Hindlimb muscle (tissue), 1 donor: Measurements from ENCODE around the gene CDHR5. TPM values are rescaled to one million over a fixed set of nuclear protein-coding genes. Genes with fewer than 3 reads are reported as not detected.

Experiments used
- DNase-seq: peaks from one replicate; pipeline ENCODE4 v3.0.0-alpha.2; 2013
- polyA plus RNA-seq: library from polyadenylated mRNA; unstranded; fragments of 120-200 nt; gene quantifications from one replicate; pipeline ENCODE4 v1.2.1, GENCODE V29; 2013; ENCODE audit not compliant: insufficient read length

The CDHR5 gene
- polyA plus RNA-seq, 1 donor: 4.1 TPM

- DNase-seq: no peak
Measured at GRCh38 chr11:567011-567628, 57.6 kb downstream of the CDHR5 start.

Other genes with a start within 250 kb of the CDHR5 start
- 0.36 TPM for gene PKP3, start 230.7 kb downstream of the CDHR5 start, polyA plus RNA-seq
- 19.1 TPM for gene SIGIRR, start 210.0 kb downstream of the CDHR5 start, polyA plus RNA-seq
- 0.53 TPM for gene ANO9, start 182.9 kb downstream of the CDHR5 start, polyA plus RNA-seq
- 41.6 TPM for gene PTDSS2, start 174.7 kb downstream of the CDHR5 start, polyA plus RNA-seq
- 114 TPM for gene RNH1, start 117.7 kb downstream of the CDHR5 start, polyA plus RNA-seq
- gene HRAS, start 89.4 kb downstream of the CDHR5 start, polyA plus RNA-seq: 144 TPM
- gene LRRC56, start 87.4 kb downstream of the CDHR5 start, polyA plus RNA-seq: 9.1 TPM
- 0.80 TPM for gene LMNTD2, start 64.2 kb downstream of the CDHR5 start, polyA plus RNA-seq
- 3.7 TPM for gene RASSF7, start 64.0 kb downstream of the CDHR5 start, polyA plus RNA-seq
- gene PHRF1, start 48.5 kb downstream of the CDHR5 start, polyA plus RNA-seq: 21.3 TPM
- 17.5 TPM for gene IRF7, start 9.0 kb downstream of the CDHR5 start, polyA plus RNA-seq
- 127 TPM for gene SCT, start 2.2 kb upstream of the CDHR5 start, polyA plus RNA-seq
- 1.2 TPM for gene DRD4, start 12.3 kb upstream of the CDHR5 start, polyA plus RNA-seq
- gene DEAF1, start 70.3 kb upstream of the CDHR5 start, polyA plus RNA-seq: 36.5 TPM
- gene TMEM80, start 70.9 kb upstream of the CDHR5 start, polyA plus RNA-seq: 21.0 TPM
- gene EPS8L2, start 81.3 kb upstream of the CDHR5 start, polyA plus RNA-seq: 3.7 TPM
- gene TALDO1, start 122.5 kb upstream of the CDHR5 start, polyA plus RNA-seq: 68.2 TPM
- 57.6 TPM for gene GATD1, start 152.5 kb upstream of the CDHR5 start, polyA plus RNA-seq
- 0.67 TPM for gene CEND1, start 165.1 kb upstream of the CDHR5 start, polyA plus RNA-seq
- gene SLC25A22, start 173.3 kb upstream of the CDHR5 start, polyA plus RNA-seq: 10.9 TPM
- gene PIDD1, start 180.3 kb upstream of the CDHR5 start, polyA plus RNA-seq: 11.9 TPM
- 1,677 TPM for gene RPLP2, start 185.0 kb upstream of the CDHR5 start, polyA plus RNA-seq
- 47.9 TPM for gene PNPLA2, start 194.0 kb upstream of the CDHR5 start, polyA plus RNA-seq
- 17.3 TPM for gene CRACR2B, start 203.0 kb upstream of the CDHR5 start, polyA plus RNA-seq
- 189 TPM for gene CD151, start 208.0 kb upstream of the CDHR5 start, polyA plus RNA-seq
- gene POLR2L, start 217.6 kb upstream of the CDHR5 start, polyA plus RNA-seq: 118 TPM
- gene TSPAN4, start 217.9 kb upstream of the CDHR5 start, polyA plus RNA-seq: 55.0 TPM